ENCODE measurements around the gene KRT6B.

KRT6B gene

DNA sequence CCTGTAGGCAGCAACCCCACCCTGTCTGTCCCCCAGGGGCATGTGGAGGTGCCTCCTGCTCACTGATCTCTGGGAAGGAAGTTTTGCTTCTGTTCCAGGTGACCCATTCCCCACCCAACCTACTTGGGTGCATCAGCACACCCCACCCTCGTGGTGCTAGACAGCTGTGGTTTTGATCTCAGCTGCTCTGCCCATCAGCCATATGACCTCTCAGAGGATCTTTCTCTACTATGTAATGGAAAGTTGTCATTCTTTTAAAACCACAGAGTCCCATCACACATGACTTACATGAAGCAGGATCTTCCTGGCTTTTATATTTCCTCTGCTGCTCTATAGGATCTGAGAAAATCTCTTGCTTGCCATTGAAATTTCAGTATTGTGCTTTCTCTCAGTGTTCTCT, 32.3 kb downstream of the KRT6B start:
- Histone ChIP-seq H3K79me2 (ENCODE audit: insufficient read depth, low read depth) (no peaks in the 10 kb centered on the region), H3K9ac (no peak overlapping the region), H4K20me1 (ENCODE audit: insufficient read depth) (no peaks in the 10 kb centered on the region), H3K27me3 (ENCODE audit: insufficient read depth, low read depth) (no peaks in the 10 kb centered on the region; the same call in 1 of the 2 replicates), H3K4me1 (ENCODE audit: low read depth, poor library complexity, severe bottlenecking) (no peaks in the 10 kb centered on the region), H3K4me2 (no peak overlapping the region), H2AFZ (ENCODE audit: low read depth) (no peak overlapping the region), H3K36me3 (ENCODE audit: insufficient read depth) (no peaks in the 10 kb centered on the region), H3K27ac (no peak overlapping the region), H3K4me3 (IDR thresholded peaks at IDR 0.05; ENCODE audit: insufficient read depth, low read depth, low read length) (no peak overlapping the region)
- TF ChIP-seq, protein P1, sequence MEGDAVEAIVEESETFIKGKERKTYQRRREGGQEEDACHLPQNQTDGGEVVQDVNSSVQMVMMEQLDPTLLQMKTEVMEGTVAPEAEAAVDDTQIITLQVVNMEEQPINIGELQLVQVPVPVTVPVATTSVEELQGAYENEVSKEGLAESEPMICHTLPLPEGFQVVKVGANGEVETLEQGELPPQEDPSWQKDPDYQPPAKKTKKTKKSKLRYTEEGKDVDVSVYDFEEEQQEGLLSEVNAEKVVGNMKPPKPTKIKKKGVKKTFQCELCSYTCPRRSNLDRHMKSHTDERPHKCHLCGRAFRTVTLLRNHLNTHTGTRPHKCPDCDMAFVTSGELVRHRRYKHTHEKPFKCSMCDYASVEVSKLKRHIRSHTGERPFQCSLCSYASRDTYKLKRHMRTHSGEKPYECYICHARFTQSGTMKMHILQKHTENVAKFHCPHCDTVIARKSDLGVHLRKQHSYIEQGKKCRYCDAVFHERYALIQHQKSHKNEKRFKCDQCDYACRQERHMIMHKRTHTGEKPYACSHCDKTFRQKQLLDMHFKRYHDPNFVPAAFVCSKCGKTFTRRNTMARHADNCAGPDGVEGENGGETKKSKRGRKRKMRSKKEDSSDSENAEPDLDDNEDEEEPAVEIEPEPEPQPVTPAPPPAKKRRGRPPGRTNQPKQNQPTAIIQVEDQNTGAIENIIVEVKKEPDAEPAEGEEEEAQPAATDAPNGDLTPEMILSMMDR (conservative IDR thresholded peaks at IDR 0.05; ENCODE audit: low read depth, low read length): no peak

DNA sequence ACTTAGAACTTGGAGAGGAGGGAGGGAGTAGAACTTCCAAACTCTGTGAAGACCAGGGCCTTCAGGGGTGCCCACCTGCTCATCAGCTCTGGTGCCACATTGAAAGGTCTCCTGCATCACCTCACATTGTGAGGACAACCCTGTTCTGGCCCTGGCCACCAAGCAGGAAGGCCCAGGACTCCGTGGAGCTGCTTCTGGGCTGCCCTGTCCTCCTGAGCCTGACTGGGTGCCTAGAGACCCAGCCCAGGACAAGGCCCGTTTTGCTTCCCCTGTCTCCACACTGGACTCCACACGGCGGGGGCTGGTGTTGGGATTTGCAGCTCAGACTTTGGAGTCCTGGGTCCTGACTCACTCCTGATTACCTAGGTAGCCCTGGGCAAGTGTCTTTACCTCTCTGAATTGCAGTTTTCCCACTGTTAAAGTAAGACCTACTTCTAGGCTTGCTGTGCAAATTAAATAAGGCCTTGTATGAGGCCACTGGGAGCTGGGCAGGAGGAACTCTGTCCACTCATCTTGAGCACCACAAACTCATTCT, 33.3 kb downstream of the KRT6B start:
- Histone ChIP-seq H3K36me3 (ENCODE audit: insufficient read depth) (no peaks in the 10 kb centered on the region), H3K4me1 (ENCODE audit: low read depth, poor library complexity, severe bottlenecking) (no peaks in the 10 kb centered on the region), H2AFZ (ENCODE audit: low read depth) (no peak overlapping the region), H4K20me1 (ENCODE audit: insufficient read depth) (no peaks in the 10 kb centered on the region), H3K27ac (no peak overlapping the region), H3K79me2 (ENCODE audit: insufficient read depth, low read depth) (no peaks in the 10 kb centered on the region), H3K27me3 (ENCODE audit: insufficient read depth, low read depth) (no peaks in the 10 kb centered on the region; the same call in 1 of the 2 replicates), H3K9ac (no peak overlapping the region), H3K4me3 (IDR thresholded peaks at IDR 0.05; ENCODE audit: insufficient read depth, low read depth, low read length) (no peak overlapping the region), H3K4me2 (no peak overlapping the region)
- TF ChIP-seq, protein P1 (conservative IDR thresholded peaks at IDR 0.05; ENCODE audit: low read depth, low read length): no peak

- Histone ChIP-seq H3K4me1 (ENCODE audit: low read depth, poor library complexity, severe bottlenecking) (no peaks in the 10 kb centered on the region), H3K27ac (no peak overlapping the region), H3K4me3 (IDR thresholded peaks at IDR 0.05; ENCODE audit: insufficient read depth, low read depth, low read length) (no peak overlapping the region), H4K20me1 (ENCODE audit: insufficient read depth) (no peaks in the 10 kb centered on the region), H3K9ac (no peak overlapping the region), H3K27me3 (ENCODE audit: insufficient read depth, low read depth) (peaks cover under 1% of the 10 kb centered on the region; the same call in 1 of the 2 replicates), H3K36me3 (ENCODE audit: insufficient read depth) (no peaks in the 10 kb centered on the region), H3K79me2 (ENCODE audit: insufficient read depth, low read depth) (no peaks in the 10 kb centered on the region), H3K4me2 (no peak overlapping the region), H2AFZ (ENCODE audit: low read depth) (no peak overlapping the region)
- TF ChIP-seq, protein P1 (conservative IDR thresholded peaks at IDR 0.05; ENCODE audit: low read depth, low read length): no peak
These were observed 34.2 kb downstream of the KRT6B start for GRCh38 chr12:52417740-52418139.

DNA sequence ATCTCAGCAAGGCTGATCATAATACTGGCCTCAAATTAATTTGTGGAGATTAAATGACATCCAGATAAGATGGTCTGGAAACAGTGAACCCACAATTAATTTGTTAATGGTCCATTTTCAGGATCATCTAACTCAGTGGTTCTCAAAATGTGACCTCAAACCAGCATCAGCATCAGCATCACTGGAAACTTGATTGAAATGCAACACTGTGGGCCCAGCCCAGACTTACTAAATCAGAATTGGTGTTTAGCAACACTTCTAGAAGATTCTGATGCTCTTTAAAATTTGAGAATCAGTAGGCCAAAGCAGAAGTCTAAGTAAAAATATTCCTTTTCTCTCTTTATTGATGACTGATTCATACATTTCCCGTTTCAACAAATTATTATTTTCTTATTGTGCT, 35.2 kb downstream of the KRT6B start:
- Histone ChIP-seq H3K27ac (no peak overlapping the region), H3K27me3 (ENCODE audit: insufficient read depth, low read depth) (peaks cover 5% of the 10 kb centered on the region; the same call in 1 of the 2 replicates), H3K9ac (no peak overlapping the region), H3K4me1 (ENCODE audit: low read depth, poor library complexity, severe bottlenecking) (no peaks in the 10 kb centered on the region), H3K36me3 (ENCODE audit: insufficient read depth) (no peaks in the 10 kb centered on the region), H4K20me1 (ENCODE audit: insufficient read depth) (no peaks in the 10 kb centered on the region), H2AFZ (ENCODE audit: low read depth) (no peak overlapping the region), H3K4me3 (IDR thresholded peaks at IDR 0.05; ENCODE audit: insufficient read depth, low read depth, low read length) (no peak overlapping the region), H3K4me2 (no peak overlapping the region), H3K79me2 (ENCODE audit: insufficient read depth, low read depth) (no peaks in the 10 kb centered on the region)
- TF ChIP-seq, protein P1 (conservative IDR thresholded peaks at IDR 0.05; ENCODE audit: low read depth, low read length): no peak
